IPS DF 4.7 (cell line): Measurements from ENCODE around the gene WARS2.

Source experiments
- DNase-seq: peaks from one replicate; pipeline ENCODE4 v3.0.0-alpha.2; 2013; ENCODE audit warnings: low spot score; ENCODE audit errors: extremely low read depth

WARS2 gene

GRCh38 chr1:118999348-119000071 is 140.9 kb downstream of the WARS2 start:
- no peak for DNase-seq

- no peak for DNase-seq
Measured at GRCh38 chr1:118998171-118998570, 142.3 kb downstream of the WARS2 start.

GRCh38 chr1:118997225-118997624 is 143.2 kb downstream of the WARS2 start:
- DNase-seq, result no peak

- DNase-seq, result no peak
Measured at GRCh38 chr1:118995312-118996016, 145.0 kb downstream of the WARS2 start.

- no peak for DNase-seq
Measured at GRCh38 chr1:118993700-118994026, 146.8 kb downstream of the WARS2 start.

GRCh38 chr1:118992868-118993699 is 147.4 kb downstream of the WARS2 start:
- DNase-seq, result no peak

GRCh38 chr1:118992237-118992825 is 148.1 kb downstream of the WARS2 start:
- no peak for DNase-seq

GRCh38 chr1:118991448-118991847 is 149.0 kb downstream of the WARS2 start:
- DNase-seq, result no peak

GRCh38 chr1:118990513-118991152 is 149.8 kb downstream of the WARS2 start:
- no peak for DNase-seq

GRCh38 chr1:118989878-118990378 is 150.5 kb downstream of the WARS2 start:
- no peak for DNase-seq

GRCh38 chr1:118989006-118989815 is 151.2 kb downstream of the WARS2 start:
- DNase-seq, result no peak

GRCh38 chr1:118988186-118989005 is 152.1 kb downstream of the WARS2 start, which contains the start of gene TBX15:
Gene TBX15 (minus strand): TSS chr1:118988343. CDS start chr1:118987795, 548 bp downstream.
- DNase-seq, result no peak

- DNase-seq, result no peak
Measured at GRCh38 chr1:118987468-118988185, 152.8 kb downstream of the WARS2 start.

GRCh38 chr1:118986555-118987467 is 153.6 kb downstream of the WARS2 start:
- no peak for DNase-seq

GRCh38 chr1:118985640-118986554 is 154.6 kb downstream of the WARS2 start:
- no peak for DNase-seq
